Kidney epithelial cell (primary cell): Measurements from ENCODE around the gene DRAM1. TPM values are rescaled to one million over a fixed set of nuclear protein-coding genes. Genes with fewer than 3 reads are reported as not detected.

Experiments
- DNase-seq: peaks from one replicate; pipeline ENCODE4 v3.0.0-alpha.2; 2010; ENCODE audit warnings: low read depth
- H3K27me3 ChIP-seq: 2 replicates; pipeline ENCODE4 v1.6.0; 2011; ENCODE audit warnings: low read length; ENCODE audit not compliant: control insufficient read depth, insufficient read depth
- H3K36me3 ChIP-seq: 2 replicates; pipeline ENCODE4 v1.5.1; 2011; ENCODE audit warnings: low read length; ENCODE audit not compliant: control insufficient read depth, insufficient read depth
- H3K4me3 ChIP-seq: 2 replicates; pipeline ENCODE4 v1.5.1; 2011; ENCODE audit warnings: low read depth, mild to moderate bottlenecking, control low read depth, low read length
- CTCF ChIP-seq: IDR thresholded peaks from 2 replicates; pipeline ENCODE4 v1.5.1; 2011; ENCODE audit warnings: mild to moderate bottlenecking, moderate library complexity, low read length, control low read depth, inconsistent platforms; ENCODE audit not compliant: insufficient read depth, poor library complexity, severe bottlenecking
- total RNA-seq: library from RNA; depleted of rRNA; stranded (reverse); fragments of >200 nt; gene quantifications from 2 replicates; pipeline ENCODE4 v1.2.3, GENCODE V29; 2015

The DRAM1 gene
- total RNA-seq, 1 donor from 2014 or later: 44.1 TPM

- TF ChIP-seq CTCF: no peak
- DNase-seq: no peak
- Histone ChIP-seq H3K4me3 (no peak overlapping the region), H3K27me3 (no peaks in the 10 kb centered on the region), H3K36me3 (no peaks in the 10 kb centered on the region)
These were observed 38.6 kb upstream of the DRAM1 start for GRCh38 chr12:101838628-101839323.

- no peak overlapping the region for H3K4me3 ChIP-seq
- no peaks in the 10 kb centered on the region for H3K27me3 ChIP-seq
- TF ChIP-seq CTCF: peak; percentile 87
- DNase-seq: peak; percentile 47
- no peaks in the 10 kb centered on the region for H3K36me3 ChIP-seq
These were observed 37.8 kb upstream of the DRAM1 start for GRCh38 chr12:101839324-101840283.

- no peak for DNase-seq
- Histone ChIP-seq H3K27me3 (no peaks in the 10 kb centered on the region), H3K36me3 (no peaks in the 10 kb centered on the region), H3K4me3 (no peak overlapping the region)
- no peak for TF ChIP-seq CTCF
These were observed 36.3 kb upstream of the DRAM1 start for GRCh38 chr12:101841069-101841468.

GRCh38 chr12:101845137-101845711, 32.2 kb upstream of the DRAM1 start:
- DNase-seq: no peak
- no peaks in the 10 kb centered on the region for H3K36me3 ChIP-seq
- TF ChIP-seq CTCF: no peak
- H3K27me3 ChIP-seq: no peaks in the 10 kb centered on the region
- no peak overlapping the region for H3K4me3 ChIP-seq

GRCh38 chr12:101847325-101847724, 30.1 kb upstream of the DRAM1 start:
- Histone ChIP-seq H3K36me3 (no peaks in the 10 kb centered on the region), H3K4me3 (no peak overlapping the region), H3K27me3 (no peaks in the 10 kb centered on the region)
- TF ChIP-seq CTCF: no peak
- DNase-seq: no peak
